Stimulated activated naive CD4-positive, alpha-beta T cell treated with Interleukin-2 at 50 U/mL for 16 hours (primary cell): ENCODE measurements around the gene TRIM45.
"Not testable (repeated sequence)": the region's sequence is repeated elsewhere in the genome, so short reads cannot be mapped to it uniquely, and the experiment has no call there.

Experiments used
- DNase-seq: peaks from one replicate; lab custom pipeline; 2025; lab: John Stamatoyannopoulos, UW

The TRIM45 gene

GRCh38 chr1:117135329-117135728, 13.8 kb upstream of the TRIM45 start:
- DNase-seq = no peak

DNA sequence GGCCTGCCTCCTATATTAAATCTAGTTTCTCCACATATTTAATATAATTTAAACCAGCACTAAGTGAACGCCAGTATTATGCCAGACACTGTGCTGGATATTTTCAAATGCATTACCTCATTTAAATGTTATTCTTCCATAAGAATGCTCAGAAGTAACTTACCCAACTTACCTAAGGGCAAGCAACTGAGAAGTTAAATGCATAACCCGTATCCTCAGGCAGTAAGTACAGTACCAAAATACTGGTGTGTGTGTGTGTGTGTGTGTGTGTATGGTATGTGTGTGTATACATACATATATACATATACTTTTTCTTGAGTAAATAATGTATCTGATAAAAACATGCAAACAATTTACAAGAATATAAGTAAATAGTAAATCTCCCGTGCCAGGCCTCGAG, 9.0 kb upstream of the TRIM45 start:
- DNase-seq = no peak

GRCh38 chr1:117128323-117129079, 7.0 kb upstream of the TRIM45 start:
- no peak for DNase-seq

GRCh38 chr1:117127795-117128194, 6.2 kb upstream of the TRIM45 start:
- no peak for DNase-seq

DNA sequence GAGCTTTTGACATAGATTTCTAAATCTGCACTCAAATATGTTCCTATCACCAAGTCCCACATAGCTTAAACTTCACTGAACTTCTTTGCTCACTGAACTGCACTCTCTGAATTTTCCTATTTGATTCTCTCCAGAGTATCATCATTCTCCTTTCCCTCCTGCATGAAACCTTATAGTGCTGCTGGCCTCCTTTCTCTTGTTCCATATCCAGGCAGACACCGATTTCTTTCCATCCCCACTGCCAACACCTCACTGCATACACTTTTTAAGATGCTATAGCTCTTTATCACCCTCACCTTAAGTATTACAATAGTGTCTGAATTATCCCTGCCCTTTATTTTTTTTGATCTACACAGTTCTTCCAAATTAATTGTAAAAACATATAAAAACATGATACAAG, 3.1 kb upstream of the TRIM45 start:
- DNase-seq = no peak

- DNase-seq = no peak
Observed at GRCh38 chr1:117123274-117123673, 1.7 kb upstream of the TRIM45 start.

- DNase-seq = no peak
Observed at GRCh38 chr1:117122330-117123025, 929 bp upstream of the TRIM45 start.

DNA sequence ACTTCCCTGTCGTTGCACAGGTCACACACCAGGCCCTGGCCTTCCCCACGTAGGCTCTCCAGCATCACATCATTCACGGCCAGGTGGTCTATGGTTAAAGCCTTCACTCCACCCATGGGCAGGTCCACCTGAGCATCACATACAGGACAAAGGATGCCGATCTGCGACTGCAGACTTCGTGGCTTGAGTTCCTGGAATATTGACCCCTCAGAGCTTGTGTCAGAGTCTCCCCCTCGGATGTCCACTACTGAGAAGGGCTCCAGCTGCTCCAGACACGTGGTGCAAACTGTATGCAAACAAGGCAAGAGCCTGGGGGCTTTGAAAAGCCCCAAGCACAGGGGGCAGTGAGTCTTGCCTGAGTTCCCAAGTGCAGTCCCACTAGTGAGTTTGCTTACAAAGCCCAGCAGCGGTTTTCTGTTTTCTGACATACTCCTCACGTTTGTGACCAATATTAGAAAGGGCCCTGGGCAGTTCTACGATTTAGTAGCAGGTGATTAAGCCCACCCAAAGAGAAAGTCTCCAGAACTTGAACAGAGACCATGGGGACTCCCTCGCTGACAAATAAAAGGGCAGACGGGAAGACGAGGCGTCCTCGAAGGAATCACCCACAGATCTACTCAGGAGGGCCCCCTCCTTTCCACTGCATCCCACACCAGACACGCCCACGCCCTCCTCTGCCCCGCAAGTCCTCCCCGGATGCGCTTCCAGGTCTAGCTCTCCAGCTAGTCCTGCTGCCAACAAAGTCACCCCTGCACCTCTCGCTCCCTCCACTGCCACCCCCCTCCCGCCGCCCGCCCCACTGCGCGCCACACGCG, 568 bp downstream of the TRIM45 start:
- DNase-seq = peak; percentile 57

GRCh38 chr1:117119144-117119543, 2.4 kb downstream of the TRIM45 start:
- not testable (repeated sequence) for DNase-seq

GRCh38 chr1:117118137-117118536, 3.4 kb downstream of the TRIM45 start:
- DNase-seq = no peak

- DNase-seq = no peak
Observed at GRCh38 chr1:117117697-117118096, 3.9 kb downstream of the TRIM45 start.

DNA sequence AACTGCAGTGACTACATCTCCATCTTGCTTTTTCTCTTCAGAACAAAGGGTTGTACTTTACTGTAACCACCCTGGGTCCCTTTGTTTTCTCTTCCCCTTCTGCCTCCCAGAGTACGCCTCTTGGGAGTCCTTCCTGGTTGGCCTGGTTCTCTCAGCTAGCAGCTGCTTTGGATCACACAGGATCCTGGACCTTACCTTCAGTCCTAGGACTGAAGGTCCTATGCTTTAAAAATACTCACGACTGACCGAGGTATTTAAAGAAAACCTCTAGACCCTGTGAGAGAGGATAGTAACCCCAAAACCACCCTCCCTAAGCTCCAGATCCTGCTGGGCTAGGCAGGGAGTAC, 4.8 kb downstream of the TRIM45 start:
- DNase-seq = no peak

GRCh38 chr1:117116090-117116783, 5.3 kb downstream of the TRIM45 start:
- no peak for DNase-seq

DNA sequence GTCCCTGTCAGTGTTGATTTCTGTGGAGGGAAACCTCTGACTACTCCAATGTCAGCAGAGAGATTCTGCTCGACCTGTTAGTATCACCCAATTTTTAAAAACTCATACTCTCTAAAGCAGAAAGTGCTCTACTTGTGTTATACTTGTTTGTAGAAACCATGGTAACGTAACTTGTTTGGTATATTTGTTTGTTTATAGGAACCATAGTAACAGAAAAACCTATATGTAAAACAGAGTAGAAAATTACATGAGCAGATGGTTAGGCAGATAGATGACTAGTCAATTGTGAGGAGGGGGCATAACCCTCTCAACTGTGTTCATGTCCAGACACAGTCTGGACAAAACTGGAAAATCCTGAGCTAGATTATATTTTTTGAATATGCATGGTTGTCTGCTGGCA, 6.7 kb downstream of the TRIM45 start:
- DNase-seq = no peak

GRCh38 chr1:117113199-117113598, 8.3 kb downstream of the TRIM45 start:
- DNase-seq = no peak

GRCh38 chr1:117112047-117112717, 9.4 kb downstream of the TRIM45 start:
- DNase-seq = no peak

GRCh38 chr1:117110774-117111173, 10.8 kb downstream of the TRIM45 start:
- no peak for DNase-seq

DNA sequence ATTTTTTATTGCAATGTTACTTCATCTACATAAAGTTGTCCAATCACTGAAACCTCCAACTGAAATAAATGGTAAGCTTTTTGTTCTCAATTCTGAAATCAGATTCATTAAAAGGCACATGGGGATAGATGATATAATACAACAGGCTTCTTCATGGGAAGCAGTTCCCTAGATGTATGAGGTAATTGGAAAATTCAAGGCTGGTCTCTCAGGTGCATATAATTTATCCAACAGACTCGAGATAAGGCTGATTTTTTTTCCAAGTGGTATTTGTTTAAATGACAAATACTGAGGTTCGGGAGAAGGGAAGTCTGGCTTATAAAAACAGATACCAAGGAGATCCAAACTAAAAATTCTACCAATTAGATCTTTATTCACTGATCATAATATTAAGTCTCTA, 14.2 kb downstream of the TRIM45 start:
- no peak for DNase-seq

DNA sequence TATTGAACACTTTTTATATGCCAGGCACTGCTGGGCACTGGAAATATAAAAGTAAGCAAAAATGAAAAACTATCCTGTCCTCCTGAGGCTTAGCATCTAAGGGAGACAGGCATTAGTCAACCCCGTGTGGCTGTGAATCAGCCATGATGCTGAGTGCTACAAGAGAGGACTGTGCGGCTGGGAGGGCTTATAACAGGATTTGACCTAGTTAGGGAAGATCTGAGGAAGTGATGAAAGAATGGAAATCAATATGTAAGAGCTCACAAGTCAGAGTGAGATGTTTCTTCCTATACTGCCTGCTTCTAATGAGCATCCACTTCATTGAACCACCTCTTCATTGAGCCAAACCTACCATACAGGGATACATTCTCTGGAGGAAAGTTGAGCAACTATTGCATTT, 15.1 kb downstream of the TRIM45 start:
- no peak for DNase-seq

DNA sequence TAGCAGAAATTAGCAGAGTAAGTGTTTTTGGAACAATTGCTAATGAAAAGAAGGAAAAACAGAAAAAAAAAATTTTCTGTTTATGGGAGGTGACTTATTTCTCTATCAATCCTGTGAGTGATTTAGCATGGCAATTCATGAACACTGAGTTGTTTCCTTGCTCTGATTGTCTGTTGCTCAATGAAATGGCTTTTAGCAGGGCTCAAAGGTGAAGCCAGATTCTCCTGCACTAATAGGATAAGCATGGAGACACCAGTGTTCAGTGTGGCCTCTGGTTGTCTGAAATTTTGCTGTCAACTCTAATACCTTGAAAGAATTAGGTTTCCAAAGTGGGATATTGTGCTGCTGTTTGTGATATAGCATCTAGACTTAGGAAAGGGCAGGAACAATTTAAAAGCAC, 15.8 kb downstream of the TRIM45 start:
- DNase-seq = no peak

GRCh38 chr1:117104986-117105385, 16.6 kb downstream of the TRIM45 start:
- no peak for DNase-seq

- DNase-seq = not testable (repeated sequence)
Observed at GRCh38 chr1:117101858-117102257, 19.7 kb downstream of the TRIM45 start.
